A673 (cell line): ENCODE measurements around the gene SLC24A5.

Experiments used
- EZH2 ChIP-seq: fragments of 200-600 bp; sonication (generic); IDR thresholded peaks from 2 replicates; pipeline ENCODE4 v1.6.1; 2017; ENCODE audit warnings: borderline replicate concordance, low read depth, mild to moderate bottlenecking, mixed read lengths, antibody characterized with exemption, low read length; ENCODE audit not compliant: poor library complexity, severe bottlenecking
- TF ChIP-seq, protein P1 (sequence below): fragments of 300-800, 200-600 bp; sonication (generic); conservative IDR thresholded peaks from 2 replicates; pipeline ENCODE4 v1.5.1; 2017; ENCODE audit warnings: low read depth, mild to moderate bottlenecking, antibody characterized with exemption, low read length, moderate library complexity, mixed read lengths

GRCh38 chr15:48177383-48177765, 56.6 kb downstream of the SLC24A5 start:
- TF ChIP-seq, protein P1, sequence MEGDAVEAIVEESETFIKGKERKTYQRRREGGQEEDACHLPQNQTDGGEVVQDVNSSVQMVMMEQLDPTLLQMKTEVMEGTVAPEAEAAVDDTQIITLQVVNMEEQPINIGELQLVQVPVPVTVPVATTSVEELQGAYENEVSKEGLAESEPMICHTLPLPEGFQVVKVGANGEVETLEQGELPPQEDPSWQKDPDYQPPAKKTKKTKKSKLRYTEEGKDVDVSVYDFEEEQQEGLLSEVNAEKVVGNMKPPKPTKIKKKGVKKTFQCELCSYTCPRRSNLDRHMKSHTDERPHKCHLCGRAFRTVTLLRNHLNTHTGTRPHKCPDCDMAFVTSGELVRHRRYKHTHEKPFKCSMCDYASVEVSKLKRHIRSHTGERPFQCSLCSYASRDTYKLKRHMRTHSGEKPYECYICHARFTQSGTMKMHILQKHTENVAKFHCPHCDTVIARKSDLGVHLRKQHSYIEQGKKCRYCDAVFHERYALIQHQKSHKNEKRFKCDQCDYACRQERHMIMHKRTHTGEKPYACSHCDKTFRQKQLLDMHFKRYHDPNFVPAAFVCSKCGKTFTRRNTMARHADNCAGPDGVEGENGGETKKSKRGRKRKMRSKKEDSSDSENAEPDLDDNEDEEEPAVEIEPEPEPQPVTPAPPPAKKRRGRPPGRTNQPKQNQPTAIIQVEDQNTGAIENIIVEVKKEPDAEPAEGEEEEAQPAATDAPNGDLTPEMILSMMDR = no peak
- TF ChIP-seq EZH2 = no peak
